GM21723 (cell line): ENCODE results near the gene MYBL2.
A peak's percentile ranks its signal among the peaks of the same experiment; 100 is the strongest.
"Not testable (repeated sequence)": the region's sequence is repeated elsewhere in the genome, so short reads cannot be mapped to it uniquely, and the experiment has no call there.

Experiments used
- ATAC-seq: cut with Tn5 transposase; IDR thresholded peaks from one replicate; pipeline ENCODE4 v1.9.1; 2021; ENCODE audit warnings: mild to moderate bottlenecking, moderate library complexity; ENCODE audit not compliant: unreplicated experiment

Gene MYBL2

DNA sequence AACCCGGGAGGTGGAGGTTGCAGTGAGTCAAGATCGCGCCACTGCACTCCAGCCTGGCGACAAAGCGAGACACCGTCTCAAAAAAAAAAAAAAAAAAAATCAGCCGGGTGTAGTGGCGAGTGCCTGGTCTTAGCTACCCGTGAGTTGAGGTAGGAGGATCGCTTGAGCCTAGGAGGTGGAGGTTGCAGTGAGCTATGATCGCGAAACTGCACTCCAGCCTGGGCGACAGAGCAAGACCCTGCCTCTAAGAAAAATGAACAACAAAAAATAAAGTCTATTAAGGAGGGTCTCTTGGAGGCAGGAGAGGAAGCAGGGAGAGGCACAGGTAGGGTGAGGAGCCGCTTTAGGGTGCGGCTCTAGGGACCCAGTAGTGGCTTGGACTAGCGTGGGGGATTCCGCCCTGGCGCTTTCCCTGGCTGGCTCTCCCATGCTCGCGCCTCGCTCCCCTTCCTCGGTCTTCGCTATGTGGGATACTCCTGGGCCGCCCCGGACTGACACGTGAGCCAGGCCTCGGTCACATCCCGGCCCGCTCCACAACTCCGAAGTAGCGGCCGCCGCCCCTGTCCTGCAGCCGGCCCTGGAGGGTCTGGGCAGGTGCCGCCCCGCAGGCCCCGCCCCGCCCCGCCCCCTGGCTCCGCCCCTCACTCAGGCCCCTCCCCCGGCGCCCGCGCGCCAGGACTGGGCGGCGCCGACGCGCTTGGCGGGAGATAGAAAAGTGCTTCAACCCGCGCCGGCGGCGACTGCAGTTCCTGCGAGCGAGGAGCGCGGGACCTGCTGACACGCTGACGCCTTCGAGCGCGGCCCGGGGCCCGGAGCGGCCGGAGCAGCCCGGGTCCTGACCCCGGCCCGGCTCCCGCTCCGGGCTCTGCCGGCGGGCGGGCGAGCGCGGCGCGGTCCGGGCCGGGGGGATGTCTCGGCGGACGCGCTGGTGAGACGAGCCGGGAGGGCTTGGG, at the start of gene MYBL2:
Gene MYBL2 (plus strand): TSS at position 739 of the 953 bp plus-strand sequence. CDS start 170 bp downstream, at position 909.
- peak; percentile 79 for ATAC-seq

DNA sequence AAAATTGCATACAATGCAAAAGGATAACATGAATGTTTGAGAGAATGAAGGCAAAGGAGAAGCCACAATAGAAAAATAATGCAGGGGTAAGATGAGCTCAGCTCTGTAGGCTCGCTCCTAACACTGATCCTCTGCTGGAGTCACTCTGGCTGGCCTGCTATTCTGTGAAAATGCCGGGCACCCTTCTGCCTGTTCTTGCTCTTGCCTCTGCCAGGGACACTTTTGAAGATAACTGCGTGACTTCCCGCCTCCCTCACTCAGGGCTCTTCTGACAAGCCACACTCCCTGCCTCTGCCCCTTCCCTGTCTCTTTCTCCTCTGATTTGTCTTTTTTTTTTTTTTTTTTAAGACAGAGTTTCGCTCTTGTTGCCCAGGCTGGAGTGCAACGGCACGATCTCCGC, 35.3 kb upstream of the MYBL2 start:
- ATAC-seq, result no peak

DNA sequence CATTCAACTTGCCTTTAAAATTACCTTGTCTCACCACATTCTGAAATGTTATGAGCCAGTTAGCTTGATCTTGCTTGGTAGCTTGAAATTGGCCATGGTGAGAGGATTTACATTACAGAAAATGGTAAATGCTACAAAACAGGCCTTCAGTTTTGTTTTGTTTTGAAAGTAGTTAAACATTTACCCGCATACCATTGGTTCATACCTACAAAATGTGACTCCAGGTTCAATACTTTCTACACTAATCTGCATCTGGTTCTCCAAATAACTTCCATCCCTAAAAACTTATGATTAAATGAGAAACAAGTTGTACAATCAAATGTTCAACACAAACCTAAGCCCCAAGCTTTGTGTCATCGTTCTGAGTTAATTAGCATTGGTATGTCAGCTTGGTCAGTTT, 30.5 kb upstream of the MYBL2 start:
- ATAC-seq, result no peak

DNA sequence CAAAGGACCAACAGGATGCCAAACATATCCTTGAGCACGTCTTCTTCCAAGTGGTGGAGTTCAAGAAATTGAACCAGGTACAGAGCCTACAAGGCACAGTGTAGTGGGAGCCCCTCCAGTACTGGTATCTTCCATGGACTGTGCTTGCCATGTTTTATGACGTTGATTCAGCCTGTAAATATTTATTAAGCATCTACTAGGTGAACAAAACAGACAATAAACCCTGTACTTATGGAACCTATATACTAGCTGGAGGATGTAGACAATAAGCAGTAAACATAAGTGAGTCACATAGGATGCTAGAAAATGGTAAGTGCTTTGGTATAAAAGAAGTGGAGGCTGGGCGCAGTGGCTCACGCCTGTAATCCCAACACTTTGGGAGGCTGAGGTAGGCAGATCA, 24.4 kb upstream of the MYBL2 start:
- ATAC-seq, result no peak

DNA sequence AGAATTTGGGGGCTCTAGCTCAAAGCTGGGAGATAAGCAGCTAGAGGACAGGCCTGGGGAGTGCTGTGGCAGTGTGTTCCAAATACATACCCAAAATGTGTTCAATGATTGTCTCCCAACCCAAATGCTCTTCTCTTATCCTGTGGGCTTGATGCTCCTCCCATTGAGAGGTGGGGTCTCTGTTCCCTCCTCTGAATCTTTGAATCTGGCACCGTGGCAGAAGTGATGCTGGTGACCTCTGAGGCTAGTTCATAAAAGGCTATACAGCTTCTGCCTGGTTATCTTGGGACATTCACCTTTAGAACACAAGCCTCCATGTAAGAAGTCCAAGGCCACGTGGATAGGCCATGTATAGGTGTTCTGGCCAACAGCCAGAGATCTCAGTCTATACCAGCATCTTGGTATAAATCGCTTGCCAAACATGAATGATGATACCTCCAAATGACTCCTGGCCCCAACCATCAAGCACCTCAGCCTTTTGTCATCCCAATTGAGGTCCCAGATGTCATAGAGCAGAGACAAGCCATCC, 15.9 kb upstream of the MYBL2 start:
- no peak for ATAC-seq

DNA sequence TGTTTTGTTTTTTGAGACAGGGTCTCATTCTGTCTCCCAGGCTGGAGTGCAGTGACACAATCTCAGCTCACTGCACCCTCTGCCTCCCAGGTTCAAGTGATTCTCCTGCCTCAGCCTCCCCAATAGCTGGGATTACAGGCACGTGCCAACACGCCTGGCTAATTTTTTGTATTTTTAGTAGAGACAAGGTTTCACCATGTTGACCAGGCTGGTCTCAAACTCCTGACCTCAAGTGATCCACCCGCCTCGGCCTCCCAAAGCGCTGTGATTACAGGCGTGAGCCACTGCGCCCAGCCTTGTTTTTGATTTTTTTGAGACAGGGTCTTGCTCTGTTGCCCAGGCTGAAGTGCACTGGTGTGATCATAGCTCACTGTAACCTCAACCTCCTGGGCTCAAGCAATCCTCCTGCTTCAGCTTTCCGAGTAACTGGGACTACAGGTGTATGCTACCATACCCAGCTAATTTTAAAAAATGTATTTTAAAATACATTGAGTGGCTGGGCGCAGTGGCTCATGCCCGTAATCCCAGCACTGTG, 15.2 kb upstream of the MYBL2 start:
- not testable (repeated sequence) for ATAC-seq

DNA sequence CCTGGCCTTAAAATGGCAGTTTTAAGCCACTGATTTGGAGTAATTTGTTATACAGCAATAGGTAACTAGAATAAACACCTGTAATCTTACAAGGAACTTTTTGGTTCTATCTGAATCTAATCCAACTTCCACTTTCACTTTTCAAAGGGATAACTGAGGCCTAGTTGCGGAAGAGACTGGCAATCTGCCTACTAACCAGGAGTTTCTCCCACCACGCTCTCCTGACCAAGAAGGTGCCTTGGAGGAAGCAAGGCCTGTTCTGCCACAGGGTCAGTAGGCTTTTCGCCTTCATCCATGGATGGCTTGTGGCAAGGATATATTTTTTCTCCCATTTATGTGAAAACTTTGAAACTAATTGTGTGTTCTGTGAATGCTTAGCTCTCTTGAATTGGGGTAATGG, 12.9 kb upstream of the MYBL2 start:
- no peak for ATAC-seq

DNA sequence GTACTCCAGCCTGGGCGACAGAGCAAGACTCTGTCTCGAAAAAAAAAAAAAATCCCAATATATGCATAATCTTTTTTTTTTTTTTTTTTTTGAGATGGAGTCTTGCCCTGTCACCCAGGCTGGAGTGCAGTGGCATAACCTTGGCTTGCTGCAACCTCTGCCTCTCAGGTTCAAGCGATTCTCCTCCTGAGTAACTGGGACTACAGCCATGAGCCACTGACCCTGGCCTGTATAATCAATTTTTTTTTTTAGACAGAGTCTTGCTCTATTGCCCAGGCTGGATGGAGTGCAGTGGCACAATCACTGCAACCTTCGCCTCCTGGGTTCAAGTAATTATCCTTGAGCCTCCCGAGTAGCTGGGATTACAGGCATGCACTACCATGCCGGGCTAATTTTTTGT, 11.7 kb upstream of the MYBL2 start:
- not testable (repeated sequence) for ATAC-seq

DNA sequence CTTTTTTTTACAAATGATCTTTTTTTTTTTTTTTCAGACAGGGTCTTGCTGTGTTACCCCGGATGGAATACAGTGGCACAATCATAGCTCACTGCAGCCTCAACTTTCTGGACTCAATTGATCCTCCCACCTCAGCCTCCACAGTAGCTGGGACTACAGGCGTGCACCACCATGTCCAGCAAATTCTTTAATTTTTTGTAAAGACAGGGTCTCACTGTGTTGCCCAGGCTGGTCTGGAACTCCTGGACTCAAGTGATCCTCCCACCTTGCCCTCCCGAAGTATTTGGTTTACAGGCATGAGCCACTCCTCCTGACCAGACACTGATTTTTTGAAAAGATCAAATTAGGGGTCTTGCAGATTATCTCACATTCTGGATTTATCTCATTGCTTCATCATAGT, 11.0 kb upstream of the MYBL2 start:
- no peak for ATAC-seq

DNA sequence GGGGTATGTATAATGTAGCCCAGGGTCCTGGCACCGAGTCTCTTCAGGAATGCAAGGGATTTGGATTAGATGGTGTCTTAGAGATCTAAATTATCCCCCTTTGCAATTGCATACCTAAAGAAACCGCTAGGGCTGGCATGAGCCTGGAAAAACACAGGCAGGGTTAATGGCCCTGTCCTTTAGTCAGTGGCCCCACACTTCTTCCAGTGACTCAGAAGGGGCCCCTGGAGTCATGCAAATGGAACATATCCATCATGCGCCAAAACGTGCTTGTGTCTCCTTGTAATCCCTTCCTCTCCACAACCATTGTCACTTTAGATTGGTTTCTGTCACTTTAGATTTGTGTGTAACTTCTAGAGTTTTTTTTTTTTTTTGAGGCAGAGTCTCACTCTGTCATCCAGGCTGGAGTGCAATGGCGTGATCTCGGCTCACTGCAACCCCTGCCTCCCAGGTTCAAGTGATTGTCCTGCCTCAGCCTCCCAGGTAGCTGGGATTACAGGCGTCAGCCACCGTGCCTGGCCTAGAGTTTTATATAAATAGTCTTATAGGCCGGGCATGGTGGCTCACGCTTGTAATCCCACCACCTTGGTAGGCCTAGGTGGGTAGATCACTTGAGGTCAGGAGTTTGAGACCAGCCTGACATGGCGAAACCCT, 8.7 kb upstream of the MYBL2 start:
- peak; percentile 28 for ATAC-seq

DNA sequence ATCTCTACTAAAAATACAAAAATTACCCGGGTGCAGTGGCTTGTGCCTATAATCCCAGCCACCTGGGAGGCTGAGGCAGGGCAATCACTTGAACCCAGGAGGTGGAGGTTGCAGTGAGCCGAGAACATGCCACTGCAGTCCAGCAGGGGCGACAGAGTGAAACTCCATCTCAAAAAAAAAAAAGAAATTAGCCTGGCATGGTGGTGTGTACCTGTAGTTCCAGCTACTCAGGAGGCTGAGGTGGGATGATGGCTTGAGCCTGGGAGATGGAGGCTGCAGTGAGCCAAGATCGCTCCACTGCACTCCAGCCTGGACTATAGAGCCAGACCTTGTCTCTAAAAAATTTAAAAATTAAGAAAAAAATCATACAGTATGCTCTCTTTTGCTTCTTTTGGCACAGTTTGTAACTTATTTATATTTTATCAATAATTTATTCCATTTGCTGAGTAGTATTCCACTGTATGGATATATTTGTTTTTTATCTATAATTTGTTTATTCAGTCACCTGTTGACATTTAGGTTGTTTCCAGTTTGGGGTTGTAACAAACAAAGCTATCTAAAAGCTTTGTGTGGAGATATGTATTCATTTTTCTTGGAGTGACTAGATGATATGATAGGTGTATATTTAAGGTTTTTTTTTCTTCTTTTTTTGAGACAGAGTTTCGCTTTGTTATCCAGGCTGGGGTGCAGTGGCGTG, 8.0 kb upstream of the MYBL2 start:
- no peak for ATAC-seq

DNA sequence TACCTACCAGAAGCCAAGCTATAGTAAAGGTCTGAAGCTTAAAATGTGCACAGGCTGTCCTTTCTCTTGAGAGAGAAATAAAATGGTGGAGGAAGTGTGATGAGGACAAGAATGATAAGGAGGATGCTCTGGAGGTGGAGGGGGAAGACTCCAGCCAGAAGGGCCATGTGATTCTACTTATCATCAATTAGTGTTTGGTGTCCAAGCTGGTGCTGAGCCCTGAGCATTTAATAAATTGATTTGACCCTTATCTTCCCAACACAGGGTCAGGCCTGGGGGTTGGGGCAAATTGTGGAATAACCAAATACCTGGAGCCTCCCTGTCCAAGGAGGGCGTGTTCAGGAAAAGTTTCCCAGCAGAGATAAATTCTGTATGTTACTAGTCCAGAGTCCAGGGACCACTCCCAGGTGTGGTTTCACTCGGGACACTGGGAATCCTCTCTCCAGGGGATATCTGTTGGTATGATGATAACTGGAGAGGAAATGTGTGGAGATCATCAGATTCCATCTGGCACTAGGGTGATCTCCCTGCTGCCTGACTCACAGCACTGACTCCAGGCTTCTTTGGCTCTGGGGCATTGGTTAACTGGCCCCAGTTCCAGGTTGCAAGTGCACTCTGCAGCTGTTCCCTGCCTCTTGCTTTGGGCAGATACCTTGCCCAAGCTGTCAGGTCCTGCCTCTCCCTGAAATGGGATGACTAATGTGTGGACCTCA, 3.8 kb upstream of the MYBL2 start:
- ATAC-seq, result no peak

DNA sequence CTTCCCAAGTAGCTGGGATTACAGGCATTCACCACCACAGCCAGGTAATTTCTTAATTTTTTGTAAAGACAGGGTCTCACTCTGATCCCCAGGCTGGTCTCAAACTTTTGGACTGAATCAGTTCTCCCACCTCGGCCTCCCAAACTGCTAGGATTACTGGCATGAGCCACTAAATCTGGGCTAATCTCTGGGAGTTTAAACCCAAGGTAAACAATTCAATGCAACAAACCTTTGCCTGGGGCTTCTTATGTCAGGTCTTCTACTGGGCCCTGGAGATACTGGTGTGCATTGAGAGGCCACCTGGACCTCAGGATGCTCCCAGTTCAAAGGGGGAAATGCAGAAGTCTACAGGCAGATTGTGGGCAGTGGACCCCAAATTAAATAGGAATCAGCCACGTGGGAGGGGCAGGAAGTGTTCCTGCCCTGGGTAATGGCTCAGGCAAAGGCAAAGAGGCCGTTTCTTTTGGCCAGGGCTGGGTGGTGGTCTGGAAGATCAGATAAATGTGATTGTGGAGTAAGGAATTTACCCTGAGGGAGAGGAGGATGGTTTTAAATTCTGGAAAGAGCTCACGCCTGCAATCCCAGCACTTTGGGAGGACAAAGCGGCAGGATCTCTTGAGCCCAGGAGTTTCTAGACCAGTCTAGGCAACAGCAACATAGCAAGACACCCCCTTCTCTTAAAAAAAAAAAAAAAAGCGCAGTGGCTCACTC, 1.3 kb upstream of the MYBL2 start:
- ATAC-seq, result no peak

DNA sequence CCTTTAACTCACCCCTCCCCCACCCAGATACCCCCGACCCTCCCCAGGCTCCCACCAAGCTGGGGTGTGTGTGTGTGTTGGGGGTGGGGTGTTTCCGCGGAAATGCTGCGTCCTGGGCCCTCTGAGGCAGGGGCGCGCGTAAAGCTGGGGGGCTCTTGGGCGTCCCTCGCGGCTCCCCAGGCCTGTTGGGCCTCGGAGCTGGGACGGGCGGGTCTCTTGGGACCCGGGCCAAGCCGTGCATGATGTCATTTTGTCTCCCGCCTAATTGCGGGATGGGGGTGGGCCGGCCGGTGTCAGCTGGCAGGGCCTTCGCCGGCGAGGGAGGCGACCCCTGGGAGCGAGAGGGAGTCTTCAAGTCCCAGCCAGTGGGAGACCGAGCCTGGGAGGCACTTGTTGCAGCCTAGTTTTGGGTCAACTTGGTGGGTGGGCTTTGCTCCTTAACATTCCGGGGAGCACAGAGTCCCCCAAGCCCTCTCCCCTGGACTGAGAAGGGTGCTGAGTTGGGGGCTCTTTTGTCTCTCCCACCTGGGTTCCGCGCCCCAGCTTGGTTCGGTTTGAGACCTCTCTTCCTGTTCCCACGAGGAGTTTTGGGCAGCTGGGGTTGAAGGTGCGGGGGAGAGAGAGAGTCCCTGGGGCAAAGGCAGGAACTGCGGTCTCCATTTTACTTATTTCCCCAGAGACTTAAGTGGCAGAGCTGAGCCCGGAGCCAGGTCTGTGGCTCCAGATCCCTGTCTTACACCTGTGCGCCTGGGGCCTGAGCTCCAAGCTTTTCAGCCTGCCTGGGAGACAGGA, 623 bp downstream of the MYBL2 start:
- ATAC-seq, result peak; percentile 31

DNA sequence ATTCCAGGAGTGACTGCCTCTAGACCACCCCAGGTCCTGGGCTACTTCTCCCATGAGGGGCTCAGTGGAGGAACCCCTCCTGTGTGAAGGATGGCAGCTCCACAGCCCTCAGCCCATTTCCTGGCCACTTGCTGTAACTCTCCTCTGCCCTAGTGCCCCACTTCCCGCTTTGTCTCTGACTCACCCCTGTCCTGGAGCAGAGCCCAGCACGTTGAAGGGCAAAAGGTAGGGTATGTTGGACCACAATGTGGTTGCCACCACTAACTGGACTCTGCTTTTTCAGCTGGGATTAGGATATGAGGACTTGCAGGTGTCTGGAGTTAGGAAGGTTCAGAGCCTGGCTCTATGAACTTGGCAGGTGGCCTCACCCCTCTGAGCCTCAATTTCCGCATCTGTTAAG, 2.4 kb downstream of the MYBL2 start:
- ATAC-seq, result no peak

DNA sequence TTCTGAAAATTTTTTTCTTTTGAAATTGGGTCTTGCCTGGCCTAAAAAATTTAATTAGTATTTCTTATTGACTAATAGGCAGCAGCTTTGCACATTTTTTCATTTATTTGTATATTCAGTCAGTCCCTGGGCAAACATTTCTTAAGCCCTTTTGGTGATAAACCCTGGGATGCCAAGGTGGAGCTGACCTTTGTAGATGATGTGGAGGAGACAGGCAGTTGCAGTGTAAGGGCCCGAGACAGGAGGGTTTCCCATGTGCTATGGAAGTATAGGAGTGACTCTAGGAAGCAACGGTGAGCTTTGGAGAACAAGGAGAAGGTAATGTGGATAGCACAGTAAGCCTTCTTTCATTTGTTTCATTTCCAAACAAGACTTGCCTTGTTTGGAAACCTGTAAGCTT, 3.5 kb downstream of the MYBL2 start:
- ATAC-seq, result no peak

DNA sequence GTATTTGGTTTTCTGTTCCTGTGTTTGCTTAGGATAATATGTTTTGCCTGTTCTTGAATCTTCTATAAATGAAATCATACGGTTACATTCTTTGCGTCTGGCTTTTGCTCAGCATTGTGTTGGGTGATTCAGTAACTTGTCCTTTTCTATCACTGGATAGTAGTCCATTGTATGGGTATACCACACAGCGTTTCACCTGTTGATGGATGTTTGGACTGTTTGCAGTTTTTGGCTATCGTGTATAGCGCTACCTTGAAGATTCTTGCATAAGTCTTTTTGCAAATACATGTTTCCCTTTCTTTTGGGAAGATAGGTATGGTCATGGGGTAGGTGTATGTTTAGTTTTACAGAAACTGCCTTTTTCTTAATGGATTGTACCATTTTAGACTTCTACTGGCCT, 9.5 kb downstream of the MYBL2 start:
- no peak for ATAC-seq

DNA sequence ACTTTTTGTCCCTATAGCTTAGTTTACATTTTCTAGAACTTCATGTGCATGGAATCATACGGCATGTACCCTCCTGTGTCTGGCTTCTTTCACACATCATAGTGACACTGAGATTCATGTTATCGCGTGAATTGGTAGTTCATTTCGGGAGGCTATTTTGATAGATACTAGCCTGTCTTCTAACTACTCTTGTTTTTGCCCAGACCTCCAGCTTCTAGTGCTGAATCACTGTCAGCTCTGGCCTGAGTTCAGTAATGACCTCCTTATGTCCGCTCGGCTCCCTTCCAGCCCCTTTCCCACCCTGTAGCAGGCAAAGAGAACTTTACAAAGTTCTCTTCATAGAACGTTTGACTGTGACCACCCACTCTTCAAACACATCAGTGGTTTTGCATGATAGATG, 14.1 kb downstream of the MYBL2 start:
- ATAC-seq, result peak; percentile 2

DNA sequence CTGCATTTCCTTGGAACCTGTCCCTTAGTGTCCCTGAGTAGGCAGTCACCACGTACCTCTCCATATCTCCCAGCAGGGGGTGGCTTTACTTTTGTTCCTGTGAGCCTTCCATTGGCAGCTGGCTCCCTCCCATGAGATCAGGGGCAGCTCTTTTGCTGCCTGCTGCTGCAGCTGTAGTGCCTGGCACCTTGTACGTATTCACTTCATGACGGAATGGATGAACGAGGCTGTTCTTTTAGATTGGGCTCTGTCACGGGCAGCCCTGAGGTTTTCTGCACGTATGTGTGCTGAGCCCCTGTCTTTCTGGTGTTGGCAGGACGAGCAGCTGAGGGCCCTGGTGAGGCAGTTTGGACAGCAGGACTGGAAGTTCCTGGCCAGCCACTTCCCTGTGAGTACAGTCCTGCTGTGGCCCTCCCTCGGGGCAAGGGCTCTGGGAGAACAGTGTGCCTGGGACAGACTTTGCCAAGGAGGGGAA, 14.6 kb downstream of the MYBL2 start:
- ATAC-seq, result peak; percentile 22
